ENCODE results near the gene RABL2B. TPM values are rescaled to one million over a fixed set of nuclear protein-coding genes. Genes with fewer than 3 reads are reported as not detected.
"Not testable (repeated sequence)": the region's sequence is repeated elsewhere in the genome, so short reads cannot be mapped to it uniquely, and the experiment has no call there.

RABL2B gene
- total RNA-seq, 6 experiments from 2014 or later = 3.0 to 14.2 (median 9.5) TPM

DNA sequence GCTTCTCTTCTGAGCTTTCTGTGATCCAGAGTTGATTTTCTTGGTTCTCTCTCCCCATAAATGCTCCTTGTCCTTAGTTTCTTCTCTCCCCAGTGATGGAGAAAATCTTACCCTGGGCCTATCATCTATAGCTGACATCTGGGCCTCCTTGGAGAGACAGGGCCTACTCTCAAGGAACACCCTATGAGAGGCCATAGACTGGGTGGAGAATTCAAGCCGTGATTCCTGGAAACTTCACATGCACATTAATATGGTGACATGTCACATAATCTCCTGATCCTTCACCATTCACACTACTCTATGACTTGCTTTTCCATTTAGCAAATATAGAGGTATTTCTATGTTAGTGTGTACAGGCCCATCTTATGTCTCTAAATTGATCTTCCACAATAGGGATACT is 35.9 kb downstream of the RABL2B start:
- H3K36me3 ChIP-seq; H3K4me3 ChIP-seq; DNase-seq; H3K4me1 ChIP-seq; H3K27me3 ChIP-seq; intact Hi-C loops (cut with DNase I); H3K9me3 ChIP-seq; H3K27ac ChIP-seq; ATAC-seq: not testable (repeated sequence)
- 70% methylated on average over 1 of the region's 1 CpG for WGBS (ENCODE audit: insufficient coverage, low coverage, low lambda C conversion rate, missing lambda C conversion rate)

DNA sequence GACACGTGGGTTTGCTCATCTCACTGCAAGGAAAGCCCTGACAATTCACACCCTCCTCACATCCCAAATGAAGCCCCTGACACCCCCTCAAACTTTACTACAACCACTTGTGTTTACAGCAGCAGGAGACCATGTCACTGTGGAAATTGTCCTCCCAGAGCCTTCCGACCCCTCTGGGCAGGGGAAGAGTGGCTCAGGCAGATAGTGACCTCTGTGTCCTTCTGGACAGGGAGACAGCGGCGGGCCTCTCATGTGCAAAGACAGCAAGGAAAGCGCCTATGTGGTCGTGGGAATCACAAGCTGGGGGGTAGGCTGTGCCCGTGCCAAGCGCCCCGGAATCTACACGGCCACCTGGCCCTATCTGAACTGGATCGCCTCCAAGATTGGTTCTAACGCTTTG is 39.0 kb downstream of the RABL2B start:
- H3K4me3 ChIP-seq; DNase-seq; H3K36me3 ChIP-seq; H3K27ac ChIP-seq; H3K4me1 ChIP-seq; ATAC-seq; H3K27me3 ChIP-seq; H3K9me3 ChIP-seq; intact Hi-C loops (cut with DNase I): not testable (repeated sequence)
- WGBS (ENCODE audit: insufficient coverage, low coverage, low lambda C conversion rate, missing lambda C conversion rate) = no CpG with 5 or more reads among the region's 12 CpGs

DNA sequence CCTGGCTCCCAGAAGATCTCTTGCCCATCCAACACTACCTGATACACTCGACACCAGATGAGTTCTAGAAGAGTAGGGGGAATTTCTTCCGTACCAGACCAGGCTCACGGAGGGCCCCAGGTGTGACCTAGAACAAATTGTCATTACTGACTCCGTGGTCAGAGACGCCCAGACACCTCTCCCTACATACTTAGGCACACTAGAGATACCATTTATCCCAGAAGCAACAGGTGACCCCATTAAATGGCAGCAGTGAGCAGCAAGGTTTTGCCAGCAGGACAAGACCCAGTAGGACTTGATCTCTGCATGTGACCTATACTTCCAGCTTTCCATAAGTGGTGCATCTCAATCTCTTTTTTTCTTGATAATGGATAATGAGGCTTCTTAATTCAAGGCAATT is 42.7 kb downstream of the RABL2B start:
- H3K27ac ChIP-seq; intact Hi-C loops (cut with DNase I); H3K4me3 ChIP-seq; ATAC-seq; H3K4me1 ChIP-seq; H3K9me3 ChIP-seq; DNase-seq; H3K36me3 ChIP-seq; H3K27me3 ChIP-seq: not testable (repeated sequence)
- 87% methylated on average over 4 of the region's 5 CpGs for whole genome bisulfite sequencing (ENCODE audit: insufficient coverage, low coverage, low lambda C conversion rate, missing lambda C conversion rate)

DNA sequence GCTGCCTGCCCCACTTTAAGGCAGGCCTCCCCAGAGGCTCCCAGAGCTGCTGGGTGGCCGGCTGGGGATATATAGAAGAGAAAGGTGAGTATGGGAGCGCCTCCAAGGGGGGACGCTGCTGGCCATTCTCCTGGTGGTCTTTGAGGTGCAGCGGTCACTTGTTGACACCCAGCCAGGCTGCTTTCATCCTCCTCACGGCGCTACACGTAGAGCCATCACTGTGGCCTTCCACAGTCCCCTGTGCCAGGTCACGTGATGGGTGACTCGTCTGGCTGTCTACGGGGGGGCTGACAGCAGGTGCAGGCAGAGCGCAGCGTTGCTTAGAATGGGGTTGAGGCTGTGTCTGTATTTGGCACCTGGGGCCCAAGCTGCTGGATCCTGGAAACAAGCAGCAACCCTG is 43.5 kb downstream of the RABL2B start:
- WGBS (ENCODE audit: insufficient coverage, low coverage, low lambda C conversion rate, missing lambda C conversion rate) = no CpG with 5 or more reads among the region's 12 CpGs
- intact Hi-C loops (cut with DNase I) = no loop called here
- no peak for ATAC-seq
- Histone ChIP-seq H3K4me3 (no peak overlapping the region), H3K36me3 (no peaks in the 10 kb centered on the region), H3K9me3 (no peaks in the 10 kb centered on the region), H3K27me3 (no peaks in the 10 kb centered on the region), H3K4me1 (no peaks in the 10 kb centered on the region), H3K27ac (no peak overlapping the region)
- no peak for TF ChIP-seq POLR2A (IDR thresholded peaks at IDR 0.05)
- TF ChIP-seq, protein P1, sequence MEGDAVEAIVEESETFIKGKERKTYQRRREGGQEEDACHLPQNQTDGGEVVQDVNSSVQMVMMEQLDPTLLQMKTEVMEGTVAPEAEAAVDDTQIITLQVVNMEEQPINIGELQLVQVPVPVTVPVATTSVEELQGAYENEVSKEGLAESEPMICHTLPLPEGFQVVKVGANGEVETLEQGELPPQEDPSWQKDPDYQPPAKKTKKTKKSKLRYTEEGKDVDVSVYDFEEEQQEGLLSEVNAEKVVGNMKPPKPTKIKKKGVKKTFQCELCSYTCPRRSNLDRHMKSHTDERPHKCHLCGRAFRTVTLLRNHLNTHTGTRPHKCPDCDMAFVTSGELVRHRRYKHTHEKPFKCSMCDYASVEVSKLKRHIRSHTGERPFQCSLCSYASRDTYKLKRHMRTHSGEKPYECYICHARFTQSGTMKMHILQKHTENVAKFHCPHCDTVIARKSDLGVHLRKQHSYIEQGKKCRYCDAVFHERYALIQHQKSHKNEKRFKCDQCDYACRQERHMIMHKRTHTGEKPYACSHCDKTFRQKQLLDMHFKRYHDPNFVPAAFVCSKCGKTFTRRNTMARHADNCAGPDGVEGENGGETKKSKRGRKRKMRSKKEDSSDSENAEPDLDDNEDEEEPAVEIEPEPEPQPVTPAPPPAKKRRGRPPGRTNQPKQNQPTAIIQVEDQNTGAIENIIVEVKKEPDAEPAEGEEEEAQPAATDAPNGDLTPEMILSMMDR (IDR thresholded peaks at IDR 0.05) = no peak
- no peak for DNase-seq

DNA sequence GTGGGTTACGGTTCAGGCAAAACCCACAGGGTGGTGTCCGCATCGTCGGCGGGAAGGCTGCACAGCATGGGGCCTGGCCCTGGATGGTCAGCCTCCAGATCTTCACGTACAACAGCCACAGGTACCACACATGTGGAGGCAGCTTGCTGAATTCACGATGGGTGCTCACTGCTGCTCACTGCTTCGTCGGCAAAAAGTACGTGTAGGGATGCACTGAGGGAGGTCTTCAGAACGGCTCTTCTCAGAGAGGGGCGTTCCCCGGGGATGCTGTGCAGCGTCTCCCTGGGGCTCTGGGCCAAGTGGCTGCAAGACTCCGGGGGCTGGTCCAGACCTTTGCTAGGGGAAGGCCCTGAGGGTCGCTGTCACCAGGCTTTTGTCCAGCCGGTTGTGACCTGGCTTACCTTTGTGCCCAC is 44.2 kb downstream of the RABL2B start:
- 72% methylated on average over 17 of the region's 17 CpGs for WGBS (ENCODE audit: insufficient coverage, low coverage, low lambda C conversion rate, missing lambda C conversion rate)
- DNase-seq (no peak), ATAC-seq (no peak)
- Histone ChIP-seq H3K27ac (no peak overlapping the region), H3K9me3 (no peaks in the 10 kb centered on the region), H3K4me3 (no peak overlapping the region), H3K27me3 (no peaks in the 10 kb centered on the region), H3K4me1 (no peaks in the 10 kb centered on the region), H3K36me3 (no peaks in the 10 kb centered on the region)
- TF ChIP-seq, protein P1 (IDR thresholded peaks at IDR 0.05) = no peak
- no peak for TF ChIP-seq POLR2A (IDR thresholded peaks at IDR 0.05)
- intact Hi-C loops (cut with DNase I) = no loop called here

DNA sequence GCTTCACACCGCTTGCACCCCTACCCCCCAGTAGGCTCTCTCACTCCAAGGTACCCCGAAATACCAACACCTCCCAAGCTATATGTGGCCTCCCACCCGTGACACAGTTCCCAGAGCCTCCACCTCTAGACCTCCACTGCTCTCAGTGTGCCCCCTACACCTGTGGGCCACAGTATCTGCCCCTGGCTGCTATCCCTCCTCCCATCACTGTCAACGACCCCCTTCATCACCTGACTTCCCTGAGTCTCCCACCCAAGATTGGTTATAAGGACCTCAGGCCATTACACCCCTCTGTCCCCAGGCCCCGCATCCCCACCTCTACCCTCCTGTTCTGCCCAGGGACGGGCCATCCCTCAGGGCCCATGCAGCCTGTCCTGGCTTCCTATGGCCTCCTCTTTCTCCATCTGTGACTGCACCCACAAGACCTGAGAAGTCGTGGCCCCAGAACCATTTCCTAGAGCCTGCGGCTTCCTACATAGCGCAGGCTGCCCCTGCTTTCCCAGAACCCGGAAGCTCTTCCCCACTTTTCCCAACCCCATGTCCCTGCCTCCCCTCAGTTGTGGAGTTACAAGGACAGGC is 44.7 kb downstream of the RABL2B start:
- Histone ChIP-seq H3K4me1 (no peaks in the 10 kb centered on the region), H3K4me3 (no peak overlapping the region), H3K9me3 (no peaks in the 10 kb centered on the region), H3K27ac (no peak overlapping the region), H3K36me3 (no peaks in the 10 kb centered on the region), H3K27me3 (no peaks in the 10 kb centered on the region)
- DNase-seq (no peak), ATAC-seq (no peak)
- TF ChIP-seq, protein P1 (IDR thresholded peaks at IDR 0.05) = no peak
- no peak for TF ChIP-seq POLR2A (IDR thresholded peaks at IDR 0.05)
- intact Hi-C loops (cut with DNase I) = no loop called here
- WGBS (ENCODE audit: insufficient coverage, low coverage, low lambda C conversion rate, missing lambda C conversion rate) = 58% methylated on average over 2 of the region's 10 CpGs

Data from right lobe of liver (tissue), 6 donors.